C4-2B (cell line): Measurements from ENCODE around the gene SRMS.

Experiments used
- H3K27ac ChIP-seq: fragments of 450-650 bp; 2 replicates; pipeline ENCODE4 v1.5.1; 2017
- ZFX ChIP-seq: fragments of 450-650 bp; IDR thresholded peaks from 2 replicates; pipeline ENCODE4 v1.6.1; 2017
- TF ChIP-seq, protein P1 (sequence below): fragments of 450-650 bp; conservative IDR thresholded peaks from 2 replicates; pipeline ENCODE4 v1.5.1; 2017; ENCODE audit warnings: mild to moderate bottlenecking

The SRMS gene

DNA sequence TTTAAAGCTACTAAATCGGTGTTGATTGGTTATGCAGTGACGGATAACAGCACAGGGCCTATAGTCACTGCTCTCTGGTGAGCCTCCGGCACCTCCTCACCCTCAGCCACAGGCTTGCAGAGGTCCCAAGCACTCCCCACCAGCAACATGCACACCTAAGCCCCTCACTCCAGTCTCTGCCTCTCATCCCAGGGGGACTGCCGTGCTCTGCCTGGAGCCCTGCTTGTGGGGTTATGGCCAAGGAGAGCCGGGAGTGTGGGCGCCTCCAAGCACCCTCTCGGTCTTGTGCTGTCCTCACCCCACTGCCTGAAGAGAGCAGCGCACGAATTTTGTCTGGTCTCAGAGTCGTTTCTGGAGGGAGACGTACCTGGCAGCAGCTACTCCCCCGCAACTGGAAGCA is 41.8 kb downstream of the SRMS start:
- TF ChIP-seq, protein P1, sequence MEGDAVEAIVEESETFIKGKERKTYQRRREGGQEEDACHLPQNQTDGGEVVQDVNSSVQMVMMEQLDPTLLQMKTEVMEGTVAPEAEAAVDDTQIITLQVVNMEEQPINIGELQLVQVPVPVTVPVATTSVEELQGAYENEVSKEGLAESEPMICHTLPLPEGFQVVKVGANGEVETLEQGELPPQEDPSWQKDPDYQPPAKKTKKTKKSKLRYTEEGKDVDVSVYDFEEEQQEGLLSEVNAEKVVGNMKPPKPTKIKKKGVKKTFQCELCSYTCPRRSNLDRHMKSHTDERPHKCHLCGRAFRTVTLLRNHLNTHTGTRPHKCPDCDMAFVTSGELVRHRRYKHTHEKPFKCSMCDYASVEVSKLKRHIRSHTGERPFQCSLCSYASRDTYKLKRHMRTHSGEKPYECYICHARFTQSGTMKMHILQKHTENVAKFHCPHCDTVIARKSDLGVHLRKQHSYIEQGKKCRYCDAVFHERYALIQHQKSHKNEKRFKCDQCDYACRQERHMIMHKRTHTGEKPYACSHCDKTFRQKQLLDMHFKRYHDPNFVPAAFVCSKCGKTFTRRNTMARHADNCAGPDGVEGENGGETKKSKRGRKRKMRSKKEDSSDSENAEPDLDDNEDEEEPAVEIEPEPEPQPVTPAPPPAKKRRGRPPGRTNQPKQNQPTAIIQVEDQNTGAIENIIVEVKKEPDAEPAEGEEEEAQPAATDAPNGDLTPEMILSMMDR: no peak
- no peak for TF ChIP-seq ZFX
- H3K27ac ChIP-seq: no peak overlapping the region

DNA sequence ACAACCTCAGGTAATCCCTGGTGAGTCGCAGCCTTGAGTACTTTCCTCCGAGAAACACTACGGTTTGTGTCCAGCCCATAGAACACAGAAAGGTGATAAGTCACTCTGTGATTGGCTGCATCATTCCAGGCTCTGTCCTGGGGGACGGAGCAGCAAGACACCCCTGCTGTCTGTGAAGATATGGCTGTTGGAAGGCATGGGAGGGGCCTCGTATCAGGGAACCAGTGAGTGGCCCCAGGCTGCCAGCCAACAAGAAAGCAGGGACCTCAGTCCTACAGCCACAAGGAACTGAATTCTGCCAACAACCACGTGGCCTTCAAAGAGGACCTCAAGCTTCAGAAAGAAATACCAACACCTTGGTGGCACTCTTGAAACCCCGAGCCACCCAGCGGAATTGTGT is 42.3 kb downstream of the SRMS start:
- TF ChIP-seq, protein P1: no peak
- TF ChIP-seq ZFX: no peak
- H3K27ac ChIP-seq: no peak overlapping the region

DNA sequence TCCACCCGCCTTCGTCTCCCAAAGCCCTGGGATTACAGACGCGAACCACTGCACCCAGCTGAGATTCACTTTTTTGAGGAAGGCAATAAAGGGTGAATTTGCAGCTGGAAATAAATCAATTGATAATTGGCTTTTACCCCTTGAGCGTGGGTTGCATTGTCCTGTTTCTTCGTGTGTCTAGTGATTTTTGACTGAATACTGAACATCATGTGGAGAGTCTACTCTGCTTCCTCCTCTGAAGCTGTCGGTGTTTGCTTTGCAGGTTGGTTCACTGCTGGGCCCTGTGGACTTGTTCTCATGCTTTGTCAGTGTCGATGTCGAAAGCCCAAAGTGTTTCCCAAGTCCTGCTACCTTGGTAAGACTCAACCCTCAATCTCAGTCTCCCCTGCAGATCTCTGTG is 42.9 kb downstream of the SRMS start:
- TF ChIP-seq, protein P1: no peak
- no peak for TF ChIP-seq ZFX
- no peak overlapping the region for H3K27ac ChIP-seq

DNA sequence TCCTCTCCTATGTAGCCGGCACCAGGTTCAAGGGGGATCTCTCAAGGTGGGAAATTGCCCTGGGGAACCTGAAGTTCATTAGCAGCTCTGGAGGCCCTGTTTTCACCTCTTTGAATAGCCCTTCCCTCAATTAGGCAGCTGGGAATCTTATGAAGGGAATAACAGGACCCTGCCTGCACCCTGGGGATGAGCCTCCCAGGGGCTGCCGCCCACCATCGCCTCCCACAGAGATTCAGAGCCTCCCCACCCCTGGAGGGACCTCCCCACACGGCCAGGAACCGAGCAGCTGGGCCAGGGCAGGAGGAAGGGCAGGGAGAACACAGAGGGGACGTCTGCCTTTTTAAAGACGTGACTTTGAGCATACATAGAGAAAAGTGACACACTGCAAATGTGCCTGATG is 44.0 kb downstream of the SRMS start:
- TF ChIP-seq, protein P1: no peak
- TF ChIP-seq ZFX: no peak
- H3K27ac ChIP-seq: no peak overlapping the region

DNA sequence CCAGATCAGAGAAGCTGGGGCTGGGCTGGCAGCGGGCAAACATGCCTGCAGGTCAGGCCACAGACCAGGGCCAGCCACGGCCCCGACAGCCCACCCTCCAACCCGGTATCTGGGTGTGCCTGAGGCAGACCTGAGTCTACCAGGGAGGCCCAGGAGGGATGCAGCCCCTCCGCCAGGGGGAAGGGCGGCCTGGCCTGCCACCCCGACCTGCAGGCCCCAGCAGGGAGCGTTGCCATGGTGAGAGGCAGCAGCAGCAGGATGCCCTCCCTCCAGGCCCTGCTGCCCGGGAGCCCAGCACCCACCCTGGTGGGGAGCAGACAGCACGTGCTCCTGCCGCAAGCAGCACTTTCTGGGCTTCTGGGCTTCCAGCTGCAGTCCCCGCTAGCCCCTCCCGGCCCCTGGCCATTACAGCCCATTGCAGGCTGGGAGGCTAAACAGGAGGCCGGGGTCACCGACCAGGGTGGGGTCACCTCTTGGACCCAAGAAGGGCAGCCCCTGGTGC is 44.8 kb downstream of the SRMS start:
- H3K27ac ChIP-seq: no peak overlapping the region
- TF ChIP-seq ZFX: no peak
- TF ChIP-seq, protein P1: no peak

DNA sequence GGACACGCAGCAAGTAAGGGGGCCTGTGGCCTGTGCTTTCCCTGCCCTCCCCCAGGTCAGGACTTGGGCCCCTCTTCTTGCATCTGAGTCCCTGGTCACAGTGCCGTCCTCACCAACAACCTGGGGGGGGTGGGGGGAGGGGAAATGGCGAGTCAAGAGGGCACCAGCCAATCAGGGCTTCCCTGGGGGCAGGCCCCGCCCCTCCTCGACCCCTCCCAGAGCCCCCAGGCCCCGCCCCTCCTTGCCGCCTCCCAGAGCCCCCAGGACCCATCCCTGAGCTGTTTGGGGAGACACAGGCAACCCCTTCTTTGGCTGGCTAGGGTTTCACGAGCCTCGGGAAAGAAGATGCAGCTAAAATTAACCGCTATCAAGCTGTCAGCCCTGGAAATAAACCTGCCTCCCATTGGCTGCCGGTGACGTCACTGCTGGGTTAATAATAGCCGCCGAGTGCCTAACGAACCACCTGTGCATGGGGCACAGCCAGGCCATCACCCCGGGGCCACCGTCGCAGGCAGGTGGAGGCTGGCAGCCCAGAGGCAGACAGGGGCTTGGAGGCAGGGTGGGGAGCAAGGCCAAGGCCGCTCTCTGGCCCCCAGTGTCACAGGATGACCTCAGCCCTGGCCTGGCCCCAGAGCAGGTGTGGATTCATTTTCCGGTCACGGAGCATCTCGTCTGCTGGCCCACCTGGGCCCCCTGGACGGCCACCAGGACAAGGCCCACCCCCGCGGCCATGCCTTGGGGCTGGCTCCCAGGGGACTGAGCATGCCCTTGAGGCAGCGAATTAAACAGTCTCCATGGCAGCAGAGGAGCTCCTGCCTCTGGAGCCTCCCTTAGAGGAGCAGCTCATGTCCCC is 45.5 kb downstream of the SRMS start:
- no peak overlapping the region for H3K27ac ChIP-seq
- TF ChIP-seq, protein P1: no peak
- no peak for TF ChIP-seq ZFX
